Gastroesophageal sphincter (tissue), 3 donors: ENCODE measurements around the gene CAPS2.

Experiments used
- POLR2A ChIP-seq, 2 donors: fragments of 450-650 bp; IDR thresholded peaks; one replicate each; pipeline ENCODE4 v1.6.1; 2017; ENCODE audit warnings: antibody characterized with exemption in 2 of 2, mild to moderate bottlenecking in 2 of 2, moderate library complexity in 1 of 2
- POLR2AphosphoS5 ChIP-seq: sonication (generic); formaldehyde crosslinking; IDR thresholded peaks from one replicate; pipeline ENCODE4 v1.6.1; 2017; ENCODE audit warnings: antibody characterized with exemption
- TF ChIP-seq, protein P1 (sequence below), 4 experiments: fragments of 200-600 bp in 2 of 4; fragments of 450-650 bp in 2 of 4; sonication (generic) in 1 of 4; IDR thresholded peaks; one replicate each; pipeline ENCODE4 v1.5.1; 2017 to 2019; ENCODE audit warnings: antibody characterized with exemption in 4 of 4, mild to moderate bottlenecking in 2 of 4, moderate library complexity in 2 of 4

DNA sequence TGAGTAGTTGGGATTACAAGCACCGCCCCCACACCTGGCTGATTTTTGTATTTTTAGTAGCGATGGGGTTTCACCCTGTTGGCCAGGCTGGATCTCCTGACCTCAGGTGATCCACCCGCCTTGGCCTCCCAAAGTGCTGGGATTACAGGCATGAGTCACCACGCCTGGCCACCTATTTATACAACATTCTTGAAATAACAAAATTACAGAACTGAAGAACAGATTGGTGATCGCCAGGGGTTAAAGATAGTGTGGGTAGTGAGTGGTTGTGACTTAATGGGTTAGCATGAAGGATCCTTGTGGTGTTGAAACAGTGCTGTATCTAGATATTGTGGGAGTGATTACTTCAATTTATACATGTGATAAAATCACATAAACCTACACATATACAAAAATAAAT is 11.7 kb upstream of the CAPS2 start:
- TF ChIP-seq, protein P1, sequence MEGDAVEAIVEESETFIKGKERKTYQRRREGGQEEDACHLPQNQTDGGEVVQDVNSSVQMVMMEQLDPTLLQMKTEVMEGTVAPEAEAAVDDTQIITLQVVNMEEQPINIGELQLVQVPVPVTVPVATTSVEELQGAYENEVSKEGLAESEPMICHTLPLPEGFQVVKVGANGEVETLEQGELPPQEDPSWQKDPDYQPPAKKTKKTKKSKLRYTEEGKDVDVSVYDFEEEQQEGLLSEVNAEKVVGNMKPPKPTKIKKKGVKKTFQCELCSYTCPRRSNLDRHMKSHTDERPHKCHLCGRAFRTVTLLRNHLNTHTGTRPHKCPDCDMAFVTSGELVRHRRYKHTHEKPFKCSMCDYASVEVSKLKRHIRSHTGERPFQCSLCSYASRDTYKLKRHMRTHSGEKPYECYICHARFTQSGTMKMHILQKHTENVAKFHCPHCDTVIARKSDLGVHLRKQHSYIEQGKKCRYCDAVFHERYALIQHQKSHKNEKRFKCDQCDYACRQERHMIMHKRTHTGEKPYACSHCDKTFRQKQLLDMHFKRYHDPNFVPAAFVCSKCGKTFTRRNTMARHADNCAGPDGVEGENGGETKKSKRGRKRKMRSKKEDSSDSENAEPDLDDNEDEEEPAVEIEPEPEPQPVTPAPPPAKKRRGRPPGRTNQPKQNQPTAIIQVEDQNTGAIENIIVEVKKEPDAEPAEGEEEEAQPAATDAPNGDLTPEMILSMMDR (IDR thresholded peaks at IDR 0.05) = no peak
- no peak for TF ChIP-seq POLR2A (IDR thresholded peaks at IDR 0.05)
- TF ChIP-seq POLR2AphosphoS5 = no peak
